Measurements from ENCODE around the gene CFAP97. TPM values are rescaled to one million over a fixed set of nuclear protein-coding genes. Genes with fewer than 3 reads are reported as not detected.
A peak's percentile ranks its signal among the peaks of the same experiment; 100 is the strongest.
"Not testable (repeated sequence)": the region's sequence is repeated elsewhere in the genome, so short reads cannot be mapped to it uniquely, and the experiment has no call there.

The CFAP97 gene
- total RNA-seq, 1 experiment from 2014 or later, result 28.1 TPM

DNA sequence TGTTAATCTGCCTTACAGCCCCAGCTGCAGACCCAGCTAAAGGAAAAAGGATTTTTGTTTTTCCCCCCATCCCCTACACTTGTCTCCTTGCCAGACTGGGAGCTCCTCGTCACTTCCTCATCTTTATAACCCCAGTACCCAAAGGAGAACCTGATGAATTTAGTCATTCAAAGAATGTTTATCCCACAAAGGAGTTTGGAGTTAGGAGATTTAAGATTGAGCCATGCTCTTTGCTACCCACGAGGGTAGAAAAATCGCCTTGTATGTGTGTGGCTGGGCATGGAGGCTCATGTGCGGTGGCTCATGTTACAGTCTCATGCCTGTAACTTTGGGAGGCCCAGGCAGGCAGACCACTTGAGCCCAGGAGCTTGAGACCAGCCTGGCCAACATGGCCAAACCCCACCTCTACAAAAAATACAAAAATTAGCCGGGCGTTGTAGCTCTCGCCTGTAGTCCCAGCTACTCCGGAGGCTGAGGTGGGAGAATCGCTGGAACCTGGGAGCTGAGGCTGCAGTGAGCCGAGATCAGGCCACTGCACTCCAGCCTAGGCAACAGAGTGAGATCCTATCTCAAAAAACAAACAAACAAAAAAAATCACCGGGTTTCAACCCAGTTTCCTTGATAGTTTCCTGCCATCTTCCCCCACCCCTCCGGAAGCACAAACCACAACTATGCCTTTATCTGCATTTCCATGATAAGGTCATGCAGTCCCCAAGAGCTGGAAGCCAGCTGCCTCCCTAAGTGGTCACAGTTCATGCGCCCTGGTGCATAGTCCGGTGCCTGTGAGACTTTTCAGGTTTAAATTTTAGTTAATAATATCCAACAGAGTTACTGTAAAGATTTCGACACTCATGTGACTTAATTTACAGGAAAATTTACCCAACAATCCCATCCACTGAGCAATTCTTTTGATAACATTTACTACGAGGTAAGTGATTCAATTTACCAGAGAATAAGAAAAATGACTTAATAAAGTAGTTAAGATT, 1.5 kb downstream of the CFAP97 start:
- DNase-seq (ENCODE audit: low read depth), result no peak

DNA sequence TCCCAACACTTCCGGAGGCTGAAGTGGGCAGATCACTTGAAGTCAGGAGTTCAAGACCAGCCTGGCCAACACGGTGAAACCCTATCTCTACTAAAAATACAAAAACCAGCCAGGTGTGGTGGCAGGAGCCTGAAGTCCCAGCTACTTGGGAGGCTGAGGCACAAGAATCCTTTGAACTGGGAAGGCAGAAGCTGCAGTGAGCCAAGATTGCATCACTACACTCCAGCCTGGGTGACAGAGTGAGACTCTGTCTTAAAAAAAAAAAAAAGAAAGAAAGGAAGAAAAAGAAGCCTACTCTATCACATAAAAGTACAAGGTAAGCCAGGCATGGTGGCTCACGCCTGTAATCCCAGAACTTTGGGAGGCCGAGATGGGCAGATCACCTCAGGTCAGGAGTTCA, 5.6 kb downstream of the CFAP97 start:
- DNase-seq (ENCODE audit: low read depth), result not testable (repeated sequence)

DNA sequence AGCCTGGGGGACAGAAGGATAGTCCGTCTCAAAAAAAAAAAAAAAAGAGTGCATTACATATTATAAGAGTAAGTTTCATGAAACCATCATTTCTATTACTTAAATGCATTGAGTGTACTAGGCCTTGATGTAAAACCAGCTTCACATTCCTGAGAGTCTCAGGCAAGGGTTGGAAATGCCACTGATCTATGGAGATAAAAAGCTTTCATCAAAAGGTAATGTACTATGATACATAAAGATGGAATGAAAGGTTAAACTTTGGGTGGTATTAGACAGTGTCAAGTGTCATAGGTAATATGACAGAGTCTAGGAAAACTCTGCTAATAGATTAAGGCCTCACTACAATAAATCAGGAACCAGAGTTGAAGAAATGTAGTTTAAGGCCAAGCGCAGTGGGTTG, 7.4 kb downstream of the CFAP97 start:
- no peak for DNase-seq (ENCODE audit: low read depth)

DNA sequence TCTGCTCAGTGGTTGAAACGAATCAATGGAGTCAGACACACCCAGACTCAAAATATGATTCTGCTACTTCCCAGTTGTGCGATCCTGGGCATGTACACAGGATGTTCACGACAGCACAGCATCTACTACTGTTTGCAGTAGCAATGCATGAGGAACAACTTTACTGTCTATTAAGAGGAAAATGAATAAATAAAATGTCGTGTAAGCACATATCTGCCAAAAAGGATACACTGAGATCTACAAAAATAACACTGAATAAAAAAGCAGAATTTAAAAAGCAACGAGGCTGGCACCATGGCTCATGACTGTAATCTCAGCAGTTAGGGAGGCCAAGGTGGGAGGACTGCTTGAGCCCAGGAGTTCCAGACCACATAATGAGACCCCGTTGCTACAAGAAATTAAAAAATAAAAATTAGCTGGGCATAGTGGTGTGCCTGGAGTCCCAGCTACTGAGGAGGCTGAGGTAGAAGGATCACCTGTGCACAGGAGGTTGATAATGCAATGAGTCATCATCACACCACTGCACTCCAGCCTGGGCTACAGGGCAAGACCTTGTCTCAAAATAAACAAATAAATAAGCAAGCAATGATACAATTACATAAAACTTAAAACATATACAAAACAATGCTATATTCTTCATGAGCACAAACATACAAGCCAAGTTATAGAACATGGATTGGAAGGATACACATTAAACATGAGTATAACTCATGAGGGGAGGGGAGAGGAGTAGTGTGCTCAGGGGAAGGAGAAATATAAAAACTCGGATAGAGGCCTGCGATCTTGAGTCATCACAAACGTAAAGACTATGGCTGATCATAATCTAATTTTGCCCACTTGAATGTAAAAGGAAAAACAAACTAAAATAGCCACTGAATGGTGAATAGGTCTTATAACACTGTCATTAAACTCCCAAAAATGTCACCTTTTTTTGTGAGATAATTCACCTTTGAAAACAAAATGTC, 8.6 kb downstream of the CFAP97 start:
- DNase-seq (ENCODE audit: low read depth), result no peak

DNA sequence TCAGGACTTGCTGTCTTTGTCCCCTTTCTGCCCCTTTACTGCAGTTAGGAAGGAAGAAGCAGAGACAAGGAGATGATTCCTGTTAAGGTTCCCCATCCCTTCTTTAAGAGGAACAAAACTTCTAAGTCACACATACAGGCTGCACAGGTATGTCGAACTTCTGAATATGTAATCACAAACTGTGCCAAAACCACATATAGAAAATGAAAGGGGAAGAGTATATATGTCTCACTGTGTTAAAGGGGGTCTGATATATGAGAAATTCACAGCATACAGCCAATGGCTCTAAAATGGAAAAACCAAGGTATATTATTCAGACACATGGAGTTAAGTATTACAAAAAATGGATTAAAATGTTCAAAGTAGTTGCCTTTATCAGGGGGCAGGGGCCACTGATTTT, 11.7 kb downstream of the CFAP97 start:
- DNase-seq (ENCODE audit: low read depth), result no peak

DNA sequence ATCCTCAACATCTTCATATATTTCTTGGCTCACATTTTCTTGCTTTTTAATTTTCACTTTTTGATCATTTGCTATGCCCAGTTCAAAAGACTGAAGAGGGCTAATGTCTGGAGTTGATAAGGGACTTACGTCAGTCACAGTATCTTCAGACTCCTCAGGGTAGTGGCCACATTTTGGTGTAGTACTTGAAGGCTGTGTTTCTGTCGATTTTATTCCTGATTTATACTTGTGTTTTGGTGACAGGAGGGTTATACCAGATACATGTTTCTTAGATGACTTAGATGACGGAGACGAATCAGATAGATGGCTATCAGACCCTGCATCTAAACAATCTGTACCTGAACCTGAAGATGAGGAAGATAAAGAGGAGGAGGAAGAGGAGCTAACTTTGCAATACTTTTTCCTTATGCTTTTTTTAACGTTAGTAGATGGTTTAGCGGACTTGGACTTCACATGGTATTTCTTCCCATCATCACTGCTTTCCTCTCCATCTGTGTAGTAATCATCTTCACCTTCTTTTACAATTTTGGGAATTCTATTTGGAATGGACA, 13.4 kb downstream of the CFAP97 start:
- no peak for DNase-seq (ENCODE audit: low read depth)

DNA sequence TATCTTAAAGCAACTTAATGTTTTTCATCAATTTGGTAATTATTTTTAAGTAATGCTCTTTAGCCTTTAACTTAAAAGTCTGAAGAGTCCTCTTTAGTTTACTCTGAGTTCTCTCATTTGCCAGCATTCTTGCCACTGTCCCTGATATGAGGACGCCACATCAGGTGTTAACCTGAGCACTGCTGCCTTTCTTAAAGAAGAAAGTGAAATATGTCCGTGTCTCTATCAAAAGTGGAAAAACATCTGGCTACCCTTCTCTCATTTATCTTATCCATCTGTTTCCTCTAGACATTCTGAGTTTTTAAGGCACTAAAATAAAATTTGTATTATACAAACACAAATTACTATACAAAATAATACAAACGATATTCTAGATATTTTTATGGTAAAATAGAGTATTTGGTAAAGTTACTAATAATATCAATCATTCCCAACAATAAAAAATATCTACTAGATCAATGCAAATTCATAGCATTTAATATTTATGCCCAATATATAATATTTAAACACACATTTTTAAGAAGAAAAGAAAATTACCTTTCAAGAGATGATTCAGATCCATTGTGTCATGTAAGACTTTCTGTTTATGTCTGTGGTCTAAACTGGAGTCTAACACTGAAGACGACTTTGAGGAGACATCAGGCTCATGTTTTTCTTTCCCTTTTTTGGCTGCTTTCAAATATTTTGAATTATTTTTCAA, 14.0 kb downstream of the CFAP97 start:
- no peak for DNase-seq (ENCODE audit: low read depth)

DNA sequence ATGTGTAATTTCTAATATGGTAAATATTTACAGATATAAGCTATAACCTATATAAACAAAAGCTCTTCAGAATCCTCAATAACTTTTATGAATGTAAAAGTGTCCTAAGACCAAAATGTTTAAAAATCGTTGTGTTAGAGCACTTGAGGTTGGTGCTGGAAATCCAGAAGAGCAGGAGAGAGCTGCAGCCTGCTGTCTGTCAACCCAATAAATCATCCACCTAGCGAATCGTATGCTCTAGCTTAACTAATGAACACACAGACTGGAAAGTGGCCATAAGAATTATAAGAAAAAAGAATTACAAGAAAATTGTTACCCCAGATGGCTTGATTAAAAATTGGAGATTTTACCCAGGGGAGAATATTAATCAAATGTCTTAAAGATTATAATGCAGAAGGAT, 17.0 kb downstream of the CFAP97 start:
- no peak for DNase-seq (ENCODE audit: low read depth)

DNA sequence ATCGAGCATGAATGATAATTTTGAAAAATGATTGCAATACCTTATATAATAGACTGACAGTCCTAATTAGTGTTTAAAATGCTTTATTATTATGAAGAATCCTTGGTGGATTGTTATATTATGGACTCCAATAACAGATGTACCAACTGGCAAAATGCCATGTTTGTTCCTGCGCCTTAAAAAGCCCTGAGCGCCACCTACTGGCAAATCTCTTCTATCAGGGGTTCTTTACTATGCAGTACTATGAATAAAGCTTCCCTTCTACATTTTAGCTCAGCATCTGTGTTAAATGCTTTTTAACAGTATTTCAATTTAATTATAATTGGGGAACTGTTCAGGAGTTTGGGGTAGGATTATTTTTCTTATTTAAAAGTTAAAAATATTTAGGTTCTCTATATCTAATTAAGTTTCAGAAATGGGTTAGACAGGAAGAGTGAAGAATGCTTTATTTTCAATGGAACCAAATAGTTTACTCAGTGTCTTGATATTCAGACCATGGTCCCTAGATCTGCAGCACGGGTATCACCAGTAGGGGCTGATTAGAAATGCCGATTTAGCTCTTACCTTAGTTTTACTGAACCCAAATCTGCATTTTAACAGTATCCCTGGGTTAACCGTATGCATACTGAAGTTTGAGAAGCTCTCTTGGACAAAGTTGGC, 20.0 kb downstream of the CFAP97 start:
- DNase-seq (ENCODE audit: low read depth), result peak; percentile 80

DNA sequence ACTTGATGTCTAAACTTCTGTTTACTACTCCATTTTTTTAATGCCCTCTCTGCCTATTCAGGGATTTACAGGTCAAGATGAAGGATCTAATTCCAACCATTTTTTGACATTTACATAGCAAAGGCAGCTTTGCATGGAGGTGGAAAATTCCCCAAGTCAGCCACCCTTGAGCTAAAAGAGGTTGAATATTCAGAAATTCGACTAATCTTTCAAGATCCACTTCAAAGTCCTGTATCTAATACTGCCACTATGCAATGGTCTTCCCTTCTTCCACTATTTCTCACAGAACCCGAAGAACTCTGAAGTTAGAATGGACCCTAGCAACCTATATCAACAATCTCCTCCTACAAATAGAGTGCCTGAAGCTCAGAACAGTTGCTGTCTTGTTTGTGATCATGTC, 21.6 kb downstream of the CFAP97 start:
- DNase-seq (ENCODE audit: low read depth), result no peak

DNA sequence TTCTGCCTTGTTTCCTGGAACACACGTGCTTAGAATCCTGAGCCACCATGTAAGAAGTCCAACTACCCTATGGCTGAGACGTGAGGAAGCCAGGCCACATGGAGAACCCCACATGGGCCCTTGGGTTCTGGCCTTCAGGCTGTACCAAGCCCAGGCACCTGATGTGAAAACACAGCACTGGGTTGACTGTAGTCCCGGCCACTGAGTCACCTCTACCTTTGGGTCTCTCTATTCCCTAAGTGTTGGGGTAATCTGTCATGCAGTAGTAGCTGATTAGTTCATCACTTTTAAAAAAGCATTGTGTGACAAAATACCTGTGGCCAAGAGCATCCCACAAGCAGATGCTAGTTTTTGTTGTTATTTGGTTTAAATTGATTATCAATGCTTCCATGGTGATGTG, 24.3 kb downstream of the CFAP97 start:
- no peak for DNase-seq (ENCODE audit: low read depth)

DNA sequence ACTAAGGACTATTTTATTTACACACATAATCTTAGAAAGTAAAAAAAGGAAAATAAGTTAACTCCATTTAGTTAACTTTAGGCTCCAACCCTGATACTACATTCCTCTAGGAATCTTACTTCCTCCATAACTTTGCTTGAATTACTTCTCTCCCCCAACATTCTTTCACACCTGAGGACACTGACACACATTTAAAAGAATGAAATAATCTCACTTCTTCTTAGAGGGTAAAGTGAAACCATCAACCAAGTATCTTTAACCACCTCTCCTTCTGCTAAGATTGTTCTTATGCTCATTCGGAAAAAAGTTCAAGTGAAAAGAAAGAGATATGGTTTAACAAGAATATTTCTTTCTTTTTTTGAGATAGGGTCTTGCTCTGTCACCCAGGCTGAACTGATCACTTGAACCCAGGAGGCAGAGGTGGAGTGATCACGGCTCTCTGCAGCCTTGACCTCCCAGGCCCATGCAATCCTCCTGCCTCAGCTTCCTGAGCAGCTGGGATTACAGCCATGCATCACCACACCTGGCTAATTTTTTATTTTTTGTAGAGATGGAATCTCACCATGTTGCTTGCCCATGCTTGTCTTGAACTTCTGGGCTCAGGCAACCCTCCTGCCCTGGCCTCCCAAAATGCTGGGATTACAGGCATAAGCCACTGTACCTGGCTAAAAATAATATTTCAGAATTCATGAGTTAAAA, 32.3 kb downstream of the CFAP97 start:
- DNase-seq (ENCODE audit: low read depth), result no peak

DNA sequence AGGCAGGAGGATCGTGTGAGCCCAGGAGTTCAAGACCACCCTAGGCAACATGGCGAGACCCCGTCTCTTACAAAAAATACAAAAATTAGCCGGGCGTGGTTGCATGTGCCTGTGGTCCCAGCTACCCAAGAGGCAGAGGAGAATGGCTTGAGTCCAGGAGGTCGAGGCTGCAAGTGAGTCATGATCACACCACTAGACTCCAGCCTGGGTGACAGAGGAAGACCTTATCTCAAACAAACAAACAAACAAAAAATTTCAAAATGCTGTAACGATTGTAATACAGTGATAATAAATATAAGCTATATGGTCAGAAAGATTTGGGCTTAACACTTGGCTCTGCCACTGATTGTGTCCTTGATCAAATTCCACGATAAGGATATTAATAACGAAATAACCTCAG, 36.6 kb downstream of the CFAP97 start:
- DNase-seq (ENCODE audit: low read depth), result peak; percentile 16

DNA sequence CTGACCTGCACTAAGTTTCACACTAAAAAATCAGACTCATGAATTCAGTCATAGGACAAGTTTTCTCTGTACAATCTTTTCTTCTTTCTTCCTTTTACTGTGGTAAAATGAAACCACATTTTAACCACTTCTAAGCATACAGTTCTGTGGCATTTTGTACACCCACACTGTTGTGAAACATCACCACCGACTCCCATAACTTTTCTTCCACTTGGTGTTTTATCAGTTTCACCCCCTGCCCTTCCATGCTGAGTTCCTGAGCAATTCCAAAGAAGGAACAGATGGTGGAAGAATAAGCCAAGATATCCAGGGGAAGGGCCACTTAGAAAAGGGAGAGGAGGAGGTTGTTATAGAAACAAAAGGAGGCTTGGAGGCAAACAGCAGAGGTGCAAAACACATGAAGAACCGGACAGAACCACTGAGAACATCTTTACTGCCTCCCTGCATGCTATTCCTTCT, 38.2 kb downstream of the CFAP97 start:
- DNase-seq (ENCODE audit: low read depth), result peak; percentile 80

DNA sequence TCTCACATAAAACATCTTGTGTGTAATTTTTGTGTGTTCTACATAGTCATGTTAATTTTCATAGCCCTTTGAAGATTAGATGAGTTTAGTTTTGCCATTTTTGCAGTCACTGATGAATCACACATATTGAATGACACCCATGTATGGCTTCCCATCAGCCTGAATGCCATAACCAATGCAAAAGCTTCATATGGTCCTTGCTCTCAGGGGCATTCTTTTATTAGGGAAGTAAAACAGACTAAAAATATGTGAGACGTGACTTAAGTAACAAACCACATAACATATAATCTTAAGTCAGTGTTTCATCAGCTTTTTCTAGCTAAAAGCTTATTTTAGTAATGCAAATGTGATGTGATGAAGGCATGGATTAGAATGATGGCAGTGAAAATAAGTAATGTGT, 52.5 kb downstream of the CFAP97 start:
- DNase-seq (ENCODE audit: low read depth), result no peak

DNA sequence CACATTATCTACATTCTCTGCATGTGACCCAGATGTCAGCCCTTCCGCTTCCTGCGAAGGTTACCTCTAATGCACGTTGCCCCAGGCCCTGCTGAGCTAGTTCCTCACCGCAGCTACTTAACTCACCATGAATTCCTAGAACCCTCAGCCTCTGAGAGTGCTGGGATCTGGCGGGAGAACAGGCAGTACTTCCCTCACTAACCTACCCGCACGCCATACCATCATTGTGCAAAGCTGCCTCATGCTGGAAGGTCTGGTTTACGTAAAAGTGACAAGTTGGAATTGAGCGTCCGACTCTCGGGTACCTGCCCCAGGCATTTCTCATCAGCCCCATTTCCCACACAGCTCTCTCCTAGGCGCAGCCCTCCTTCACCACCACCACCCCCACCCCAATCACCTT, 54.4 kb downstream of the CFAP97 start:
- no peak for DNase-seq (ENCODE audit: low read depth)

DNA sequence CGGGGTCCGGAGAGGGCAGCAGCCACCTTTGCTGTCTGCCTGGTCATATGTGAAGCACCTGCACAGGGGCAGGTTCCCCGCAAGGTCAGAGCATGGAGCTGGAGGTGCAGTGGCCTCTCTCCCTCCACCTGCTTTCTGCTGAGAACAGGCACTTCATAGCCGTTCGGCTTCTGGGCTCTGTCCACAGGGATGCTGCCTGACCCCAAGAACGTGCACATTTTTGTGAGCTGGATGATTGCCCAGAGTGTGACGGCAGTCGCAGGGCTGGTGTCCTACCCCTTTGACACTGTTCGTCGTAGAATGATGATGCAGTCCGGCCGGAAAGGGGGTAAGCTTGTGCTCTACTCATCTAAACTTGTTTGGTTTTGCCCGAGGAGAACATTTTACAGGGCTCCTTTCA, 58.2 kb downstream of the CFAP97 start:
- no peak for DNase-seq (ENCODE audit: low read depth)

DNA sequence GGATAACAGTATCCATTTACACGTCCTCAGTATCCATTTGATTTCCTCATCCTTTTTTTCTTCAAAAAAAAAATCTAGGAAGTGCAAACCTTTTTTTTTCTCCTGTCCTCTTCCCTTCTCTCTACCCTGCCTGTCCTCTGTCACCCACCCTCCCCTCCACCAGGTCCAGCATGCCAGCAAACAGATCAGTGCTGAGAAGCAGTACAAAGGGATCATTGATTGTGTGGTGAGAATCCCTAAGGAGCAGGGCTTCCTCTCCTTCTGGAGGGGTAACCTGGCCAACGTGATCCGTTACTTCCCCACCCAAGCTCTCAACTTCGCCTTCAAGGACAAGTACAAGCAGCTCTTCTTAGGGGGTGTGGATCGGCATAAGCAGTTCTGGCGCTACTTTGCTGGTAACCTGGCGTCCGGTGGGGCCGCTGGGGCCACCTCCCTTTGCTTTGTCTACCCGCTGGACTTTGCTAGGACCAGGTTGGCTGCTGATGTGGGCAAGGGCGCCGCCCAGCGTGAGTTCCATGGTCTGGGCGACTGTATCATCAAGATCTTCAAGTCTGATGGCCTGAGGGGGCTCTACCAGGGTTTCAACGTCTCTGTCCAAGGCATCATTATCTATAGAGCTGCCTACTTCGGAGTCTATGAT, 59.1 kb downstream of the CFAP97 start:
- DNase-seq (ENCODE audit: low read depth), result no peak

DNA sequence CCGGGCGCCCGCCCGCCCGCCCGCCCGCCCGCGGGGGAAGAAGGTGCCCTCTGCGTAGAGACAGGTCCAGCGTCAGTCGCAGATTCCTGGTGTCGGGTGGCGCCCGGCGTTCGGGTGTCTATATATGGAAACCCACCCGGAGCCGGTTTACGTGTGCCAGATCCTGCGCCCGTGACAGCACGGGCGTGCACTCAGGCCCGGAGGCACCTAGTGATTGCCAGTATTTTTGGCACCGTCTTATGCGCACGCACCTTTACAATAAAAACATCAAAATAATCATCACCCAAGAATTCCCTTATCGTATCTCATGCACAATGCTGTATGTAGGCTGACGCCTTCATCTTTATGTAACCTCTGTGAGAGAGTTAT, 60.2 kb downstream of the CFAP97 start:
- DNase-seq (ENCODE audit: low read depth), result peak; percentile 54
